Neural cell (in vitro differentiated cells): ENCODE data around the gene TSHR. TPM values are rescaled to one million over a fixed set of nuclear protein-coding genes. Genes with fewer than 3 reads are reported as not detected.

ENCODE experiments used
- H2AFZ ChIP-seq: fragments of 200-600, 300-800 bp; sonication (generic), shearing (Covaris generic); 2 replicates; pipeline ENCODE4 v1.6.0; 2014; ENCODE audit warnings: low read depth, mild to moderate bottlenecking, antibody characterized with exemption, low read length, moderate library complexity
- H3F3A ChIP-seq: fragments of 200-600 bp; shearing (Covaris generic); 2 replicates; pipeline ENCODE4 v1.6.1; 2016; ENCODE audit warnings: mild to moderate bottlenecking, moderate library complexity, mixed read lengths, antibody characterized with exemption, low read length; ENCODE audit not compliant: insufficient read depth, poor library complexity, severe bottlenecking
- H3K27ac ChIP-seq: fragments of 200-600, 300-800 bp; sonication (generic), shearing (Covaris generic); 2 replicates; pipeline ENCODE4 v1.5.1; 2014; ENCODE audit warnings: mild to moderate bottlenecking, low read length, moderate library complexity
- H3K27me3 ChIP-seq: fragments of 300-800, 200-600 bp; sonication (generic), shearing (Covaris generic); 2 replicates; pipeline ENCODE4 v1.6.0; 2014; ENCODE audit warnings: mild to moderate bottlenecking, low read depth, low read length, moderate library complexity; ENCODE audit not compliant: insufficient read depth
- H3K36me3 ChIP-seq: fragments of 300-800, 200-600 bp; sonication (generic), shearing (Covaris generic); 2 replicates; pipeline ENCODE4 v1.5.1; 2014; ENCODE audit warnings: mild to moderate bottlenecking, antibody characterized with exemption, low read length, moderate library complexity; ENCODE audit not compliant: insufficient read depth
- H3K4me2 ChIP-seq: fragments of 300-800, 200-600 bp; sonication (generic), shearing (Covaris generic); 2 replicates; pipeline ENCODE4 v1.6.0; 2014; ENCODE audit warnings: mild to moderate bottlenecking, low read length
- H3K4me3 ChIP-seq: fragments of 300-800, 200-600 bp; sonication (generic), shearing (Covaris generic); 2 replicates; pipeline ENCODE4 v1.5.1; 2014; ENCODE audit warnings: mild to moderate bottlenecking, low read length, moderate library complexity
- H3K79me2 ChIP-seq: fragments of 200-600 bp; shearing (Covaris generic); replicated peaks from 2 replicates; pipeline ENCODE4 v1.6.0; 2014; ENCODE audit warnings: mild to moderate bottlenecking, low read length, moderate library complexity; ENCODE audit not compliant: insufficient read depth
- H3K9ac ChIP-seq: fragments of 300-800, 200-600 bp; sonication (generic), shearing (Covaris generic); 2 replicates; pipeline ENCODE4 v1.6.1; 2016; ENCODE audit warnings: mild to moderate bottlenecking, low read length, mixed read lengths
- H3K9me2 ChIP-seq: fragments of 200-600 bp; shearing (Covaris generic); 2 replicates; pipeline ENCODE4 v1.6.1; 2016; ENCODE audit warnings: mild to moderate bottlenecking, low read length, mixed read lengths; ENCODE audit not compliant: insufficient read depth
- H3K9me3 ChIP-seq: fragments of 200-600, 300-800 bp; sonication (generic), shearing (Covaris generic); 2 replicates; pipeline ENCODE4 v1.6.1; 2016; ENCODE audit warnings: mild to moderate bottlenecking, mixed run types, low read length, moderate library complexity, mixed read lengths
- H4K20me1 ChIP-seq: fragments of 200-600 bp; shearing (Covaris generic); 2 replicates; pipeline ENCODE4 v1.6.1; 2016; ENCODE audit warnings: mild to moderate bottlenecking, mixed run types; ENCODE audit not compliant: insufficient read depth
- CTCF ChIP-seq: fragments of 450-650 bp; IDR thresholded peaks from 2 replicates; pipeline ENCODE4 v1.5.1; 2014; ENCODE audit warnings: antibody characterized with exemption, mild to moderate bottlenecking, moderate library complexity; ENCODE audit not compliant: poor library complexity, severe bottlenecking
- EP300 ChIP-seq: fragments of 450-650 bp; conservative IDR thresholded peaks from 2 replicates; pipeline ENCODE4 v1.6.1; 2014; ENCODE audit warnings: antibody characterized with exemption, mild to moderate bottlenecking, moderate library complexity; ENCODE audit not compliant: poor library complexity, severe bottlenecking
- EZH2 ChIP-seq: fragments of 200-600, 300-800 bp; shearing (Covaris generic), sonication (generic); IDR thresholded peaks from 2 replicates; pipeline ENCODE4 v1.6.1; 2014; ENCODE audit warnings: antibody characterized with exemption, low read length, borderline replicate concordance, mild to moderate bottlenecking; ENCODE audit not compliant: insufficient read depth, poor library complexity, severe bottlenecking
- MXI1 ChIP-seq: fragments of 450-650 bp; conservative IDR thresholded peaks from 2 replicates; pipeline ENCODE4 v1.6.1; 2014; ENCODE audit warnings: antibody characterized with exemption, mild to moderate bottlenecking; ENCODE audit not compliant: poor library complexity, severe bottlenecking
- POLR2AphosphoS5 ChIP-seq: IDR thresholded peaks from 2 replicates; pipeline ENCODE4 v1.6.1; 2012
- RAD21 ChIP-seq: fragments of 450-650 bp; conservative IDR thresholded peaks from 2 replicates; pipeline ENCODE4 v1.6.1; 2014; ENCODE audit warnings: antibody characterized with exemption, mild to moderate bottlenecking, moderate library complexity
- REST ChIP-seq: IDR thresholded peaks from 2 replicates; pipeline ENCODE4 v1.6.1; 2012; ENCODE audit warnings: borderline replicate concordance
- SMC3 ChIP-seq: fragments of 450-650 bp; conservative IDR thresholded peaks from 2 replicates; pipeline ENCODE4 v1.6.1; 2014; ENCODE audit warnings: antibody characterized with exemption, mild to moderate bottlenecking, moderate library complexity; ENCODE audit not compliant: poor library complexity
- TAF1 ChIP-seq: IDR thresholded peaks from 2 replicates; pipeline ENCODE4 v1.6.1; 2012; ENCODE audit warnings: low read depth
- polyA plus RNA-seq: library from polyadenylated mRNA; depleted of rRNA; stranded (reverse); fragments of >200 nt; gene quantifications from 2 replicates; pipeline ENCODE4 v1.2.3, GENCODE V29; 2014

The TSHR gene
- polyA plus RNA-seq, 1 donor from 2014 or later: not detected

- Histone ChIP-seq H3K27me3 (no peaks in the 10 kb centered on the region), H3K9me2 (no peaks in the 10 kb centered on the region), H3K36me3 (no peaks in the 10 kb centered on the region), H3F3A (no peaks in the 10 kb centered on the region), H2AFZ (no peak overlapping the region), H3K9me3 (no peaks in the 10 kb centered on the region), H3K4me3 (no peak overlapping the region), H3K79me2 (no peaks in the 10 kb centered on the region), H3K4me2 (no peak overlapping the region), H4K20me1 (no peaks in the 10 kb centered on the region), H3K27ac (no peak overlapping the region), H3K9ac (no peak overlapping the region)
- no peak for TF ChIP-seq TAF1
- no peak for TF ChIP-seq EP300
- no peak for TF ChIP-seq CTCF
- no peak for TF ChIP-seq REST
- no peak for TF ChIP-seq MXI1
- TF ChIP-seq RAD21: no peak
- no peak for TF ChIP-seq POLR2AphosphoS5
- TF ChIP-seq EZH2: no peak
- no peak for TF ChIP-seq SMC3
Measured at GRCh38 chr14:81091139-81091538, 135.7 kb downstream of the TSHR start.

DNA sequence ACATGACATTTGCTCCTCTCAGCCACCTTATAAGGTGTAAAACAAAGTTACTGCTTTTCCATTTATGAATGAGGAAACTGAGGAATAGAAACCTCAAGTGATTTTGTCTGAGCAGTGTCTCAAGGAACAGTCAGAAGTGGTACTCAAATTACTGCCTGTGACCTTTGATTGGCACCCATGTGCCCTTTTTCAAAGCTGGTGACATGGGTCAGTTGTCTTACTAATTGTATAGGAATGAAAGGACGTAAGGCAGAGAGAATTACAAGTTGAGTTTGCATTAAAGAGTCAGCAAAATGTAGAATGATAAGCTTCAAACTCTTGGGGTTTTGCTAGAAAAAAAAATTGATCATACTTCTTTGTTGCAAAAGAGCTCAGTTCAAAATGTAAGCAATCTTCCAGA lies 136.2 kb downstream of the TSHR start:
- Histone ChIP-seq H3K4me3 (no peak overlapping the region), H3K36me3 (no peaks in the 10 kb centered on the region), H3K4me2 (no peak overlapping the region), H3K27ac (no peak overlapping the region), H4K20me1 (no peaks in the 10 kb centered on the region), H3K9me2 (no peaks in the 10 kb centered on the region), H3F3A (no peaks in the 10 kb centered on the region), H3K9me3 (no peaks in the 10 kb centered on the region), H2AFZ (no peak overlapping the region), H3K27me3 (no peaks in the 10 kb centered on the region), H3K79me2 (no peaks in the 10 kb centered on the region), H3K9ac (no peak overlapping the region)
- TF ChIP-seq RAD21: no peak
- TF ChIP-seq POLR2AphosphoS5: no peak
- TF ChIP-seq MXI1: no peak
- no peak for TF ChIP-seq REST
- TF ChIP-seq EP300: no peak
- no peak for TF ChIP-seq EZH2
- TF ChIP-seq TAF1: no peak
- TF ChIP-seq SMC3: no peak
